HG03066 (cell line): ENCODE measurements around the gene PCDHGB1.
"Not testable (repeated sequence)": the region's sequence is repeated elsewhere in the genome, so short reads cannot be mapped to it uniquely, and the experiment has no call there.

Source experiments
- ATAC-seq: cut with Tn5 transposase; IDR thresholded peaks from one replicate; pipeline ENCODE4 v1.9.1; 2021; ENCODE audit warnings: low read depth; ENCODE audit not compliant: unreplicated experiment

PCDHGB1 gene

DNA sequence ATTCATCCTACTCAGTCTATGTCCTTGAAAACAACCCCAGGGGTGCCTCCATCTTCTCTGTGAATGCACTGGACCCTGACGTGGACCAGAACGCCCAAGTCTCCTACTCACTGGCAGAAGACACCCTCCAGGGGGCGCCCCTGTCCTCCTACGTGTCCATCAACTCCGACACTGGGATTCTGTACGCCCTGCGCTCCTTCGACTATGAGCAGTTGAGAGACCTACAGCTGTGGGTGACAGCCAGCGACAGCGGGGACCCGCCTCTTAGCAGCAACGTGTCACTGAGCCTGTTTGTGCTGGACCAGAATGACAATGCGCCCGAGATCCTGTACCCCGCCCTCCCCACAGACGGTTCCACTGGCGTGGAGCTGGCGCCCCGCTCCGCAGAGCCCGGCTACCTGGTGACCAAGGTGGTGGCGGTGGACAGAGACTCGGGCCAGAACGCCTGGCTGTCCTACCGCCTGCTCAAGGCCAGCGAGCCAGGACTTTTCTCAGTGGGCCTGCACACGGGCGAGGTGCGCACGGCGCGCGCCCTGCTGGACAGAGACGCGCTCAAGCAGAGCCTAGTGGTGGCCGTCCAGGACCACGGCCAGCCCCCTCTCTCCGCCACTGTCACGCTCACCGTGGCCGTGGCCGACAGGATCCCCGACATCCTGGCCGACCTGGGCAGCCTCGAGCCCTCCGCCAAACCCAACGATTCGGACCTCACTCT is 25.7 kb downstream of the PCDHGB1 start:
- ATAC-seq, result not testable (repeated sequence)

DNA sequence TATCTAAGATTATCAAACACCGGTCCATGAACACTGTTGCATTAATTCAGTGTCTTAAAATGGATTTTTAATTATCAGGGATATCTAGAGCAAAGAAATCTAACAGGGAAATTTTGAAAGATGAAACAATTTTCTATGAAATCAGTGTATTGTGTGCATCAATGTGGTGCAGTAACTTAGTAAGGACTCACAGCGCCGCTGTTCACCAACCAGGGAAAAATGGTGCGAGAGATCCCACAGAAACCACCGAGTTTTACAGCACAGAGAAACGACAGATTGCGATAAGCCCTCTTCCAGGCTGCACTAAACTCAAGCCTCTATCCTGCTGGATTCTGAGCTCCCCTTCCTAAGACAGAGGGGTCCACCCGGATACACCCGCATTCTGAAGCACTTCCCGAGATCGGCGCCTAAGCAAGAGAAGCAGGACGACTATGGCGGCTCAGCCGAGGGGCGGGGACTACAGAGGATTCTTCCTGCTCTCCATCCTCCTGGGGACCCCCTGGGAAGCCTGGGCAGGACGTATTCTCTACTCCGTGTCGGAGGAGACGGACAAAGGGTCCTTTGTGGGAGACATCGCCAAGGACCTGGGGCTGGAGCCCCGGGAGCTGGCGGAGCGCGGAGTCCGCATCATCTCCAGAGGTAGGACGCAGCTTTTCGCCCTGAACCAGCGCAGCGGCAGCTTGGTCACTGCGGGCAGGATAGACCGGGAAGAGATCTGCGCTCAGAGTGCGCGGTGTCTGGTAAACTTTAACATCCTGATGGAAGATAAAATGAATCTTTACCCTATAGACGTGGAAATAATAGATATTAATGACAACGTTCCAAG is 32.8 kb downstream of the PCDHGB1 start, which contains the start of gene PCDHGA7:
Gene PCDHGA7, plus strand, starts transcription at position 274 of the 826 bp plus-strand sequence. Its CDS starts 158 bp downstream, at position 432.
- ATAC-seq, result no peak

GRCh38 chr5:141383345-141383744 is 33.4 kb downstream of the PCDHGB1 start:
- ATAC-seq, result no peak

GRCh38 chr5:141384471-141385267 is 34.8 kb downstream of the PCDHGB1 start:
- no peak for ATAC-seq

- not testable (repeated sequence) for ATAC-seq
These were observed 37.8 kb downstream of the PCDHGB1 start, which contains the start of gene PCDHGB4 for GRCh38 chr5:141387557-141388311. PCDHGB4 (plus strand) TSS chr5:141387698; CDS start chr5:141387885, 187 bp downstream.

DNA sequence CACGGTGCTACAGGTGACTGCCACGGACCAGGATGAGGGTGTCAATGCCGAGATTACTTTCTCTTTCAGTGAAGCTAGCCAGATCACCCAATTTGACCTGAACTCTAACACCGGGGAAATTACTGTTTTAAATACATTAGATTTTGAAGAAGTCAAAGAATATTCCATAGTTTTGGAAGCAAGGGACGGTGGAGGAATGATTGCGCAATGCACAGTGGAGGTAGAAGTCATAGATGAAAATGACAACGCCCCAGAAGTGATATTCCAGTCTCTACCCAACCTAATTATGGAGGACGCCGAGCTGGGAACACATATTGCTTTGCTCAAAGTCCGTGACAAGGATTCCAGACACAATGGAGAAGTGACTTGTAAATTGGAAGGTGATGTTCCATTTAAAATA is 38.8 kb downstream of the PCDHGB1 start:
- no peak for ATAC-seq

- ATAC-seq, result no peak
These were observed 39.5 kb downstream of the PCDHGB1 start for GRCh38 chr5:141389153-141390042.

GRCh38 chr5:141392429-141393198 is 42.7 kb downstream of the PCDHGB1 start, which contains the start of gene PCDHGA8:
PCDHGA8 (plus strand) TSS chr5:141392633; CDS start chr5:141392814, 181 bp downstream.
- no peak for ATAC-seq

- no peak for ATAC-seq
These were observed 43.4 kb downstream of the PCDHGB1 start for GRCh38 chr5:141393267-141393666.

GRCh38 chr5:141394401-141395187 is 44.7 kb downstream of the PCDHGB1 start:
- not testable (repeated sequence) for ATAC-seq

DNA sequence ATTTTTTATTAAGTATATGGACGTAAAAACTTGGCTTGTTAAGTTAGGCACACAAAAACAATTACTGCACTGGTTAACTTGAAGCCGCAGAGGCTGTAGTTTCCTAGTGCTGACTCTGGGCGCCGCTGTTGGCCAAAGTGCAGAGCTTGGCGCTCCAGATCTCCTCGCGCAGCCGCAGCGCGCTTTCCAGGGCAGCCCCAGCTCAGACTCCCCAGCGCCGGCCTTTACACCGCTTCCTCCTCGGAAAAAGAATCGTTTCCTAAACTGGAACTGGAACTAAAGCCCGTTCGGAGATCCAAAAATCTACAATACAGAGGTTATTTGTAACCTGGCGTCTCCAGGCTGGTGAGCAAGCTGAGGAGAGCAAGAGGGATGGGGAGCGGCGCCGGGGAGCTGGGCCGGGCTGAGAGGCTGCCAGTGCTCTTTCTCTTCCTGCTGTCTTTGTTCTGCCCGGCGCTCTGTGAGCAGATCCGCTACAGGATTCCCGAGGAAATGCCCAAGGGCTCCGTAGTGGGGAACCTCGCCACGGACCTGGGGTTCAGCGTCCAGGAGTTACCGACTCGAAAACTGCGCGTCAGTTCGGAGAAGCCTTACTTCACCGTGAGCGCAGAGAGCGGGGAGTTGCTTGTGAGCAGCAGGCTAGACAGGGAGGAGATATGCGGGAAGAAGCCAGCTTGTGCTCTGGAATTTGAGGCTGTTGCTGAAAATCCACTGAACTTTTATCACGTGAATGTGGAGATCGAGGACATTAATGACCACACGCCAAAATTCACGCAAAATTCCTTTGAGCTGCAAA is 48.1 kb downstream of the PCDHGB1 start, which contains the start of gene PCDHGB5:
Gene PCDHGB5, plus strand, starts transcription at position 192 of the 796 bp plus-strand sequence. Its CDS starts 181 bp downstream, at position 373.
- peak; percentile 72 for ATAC-seq

DNA sequence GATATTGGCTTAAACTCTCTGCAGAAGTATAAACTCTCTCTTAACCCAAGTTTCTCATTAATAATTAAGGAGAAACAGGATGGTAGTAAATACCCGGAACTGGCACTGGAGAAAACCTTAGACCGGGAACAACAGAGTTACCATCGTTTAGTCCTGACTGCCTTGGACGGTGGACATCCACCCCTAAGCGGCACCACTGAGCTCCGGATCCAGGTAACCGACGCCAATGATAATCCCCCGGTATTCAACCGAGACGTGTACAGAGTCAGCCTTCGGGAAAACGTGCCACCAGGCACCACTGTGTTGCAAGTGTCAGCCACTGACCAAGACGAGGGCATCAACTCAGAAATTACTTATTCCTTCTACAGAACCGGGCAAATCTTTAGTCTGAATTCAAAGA is 48.7 kb downstream of the PCDHGB1 start:
- no peak for ATAC-seq

DNA sequence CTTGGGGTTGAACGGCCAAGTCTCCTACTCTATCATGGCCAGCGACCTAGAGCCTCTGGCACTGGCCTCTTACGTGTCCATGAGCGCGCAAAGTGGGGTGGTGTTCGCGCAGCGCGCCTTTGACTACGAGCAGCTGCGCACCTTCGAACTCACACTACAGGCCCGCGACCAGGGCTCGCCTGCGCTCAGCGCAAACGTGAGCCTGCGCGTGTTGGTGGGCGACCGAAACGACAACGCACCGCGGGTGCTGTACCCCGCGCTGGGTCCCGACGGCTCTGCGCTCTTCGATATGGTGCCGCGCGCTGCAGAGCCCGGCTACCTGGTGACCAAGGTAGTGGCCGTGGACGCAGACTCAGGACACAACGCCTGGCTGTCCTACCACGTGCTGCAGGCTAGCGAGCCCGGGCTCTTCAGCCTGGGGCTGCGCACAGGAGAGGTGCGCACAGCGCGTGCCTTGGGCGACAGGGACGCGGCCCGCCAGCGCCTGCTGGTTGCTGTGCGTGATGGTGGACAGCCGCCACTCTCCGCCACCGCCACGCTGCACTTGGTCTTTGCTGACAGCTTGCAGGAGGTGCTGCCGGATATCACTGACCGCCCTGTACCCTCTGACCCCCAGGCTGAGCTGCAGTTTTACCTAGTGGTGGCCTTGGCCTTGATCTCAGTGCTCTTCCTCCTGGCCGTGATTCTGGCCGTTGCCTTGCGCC is 49.8 kb downstream of the PCDHGB1 start:
- no peak for ATAC-seq
